Measurements from ENCODE around the gene ZNF282.
"Not testable (repeated sequence)": the region's sequence is repeated elsewhere in the genome, so short reads cannot be mapped to it uniquely, and the experiment has no call there.

Gene ZNF282

DNA sequence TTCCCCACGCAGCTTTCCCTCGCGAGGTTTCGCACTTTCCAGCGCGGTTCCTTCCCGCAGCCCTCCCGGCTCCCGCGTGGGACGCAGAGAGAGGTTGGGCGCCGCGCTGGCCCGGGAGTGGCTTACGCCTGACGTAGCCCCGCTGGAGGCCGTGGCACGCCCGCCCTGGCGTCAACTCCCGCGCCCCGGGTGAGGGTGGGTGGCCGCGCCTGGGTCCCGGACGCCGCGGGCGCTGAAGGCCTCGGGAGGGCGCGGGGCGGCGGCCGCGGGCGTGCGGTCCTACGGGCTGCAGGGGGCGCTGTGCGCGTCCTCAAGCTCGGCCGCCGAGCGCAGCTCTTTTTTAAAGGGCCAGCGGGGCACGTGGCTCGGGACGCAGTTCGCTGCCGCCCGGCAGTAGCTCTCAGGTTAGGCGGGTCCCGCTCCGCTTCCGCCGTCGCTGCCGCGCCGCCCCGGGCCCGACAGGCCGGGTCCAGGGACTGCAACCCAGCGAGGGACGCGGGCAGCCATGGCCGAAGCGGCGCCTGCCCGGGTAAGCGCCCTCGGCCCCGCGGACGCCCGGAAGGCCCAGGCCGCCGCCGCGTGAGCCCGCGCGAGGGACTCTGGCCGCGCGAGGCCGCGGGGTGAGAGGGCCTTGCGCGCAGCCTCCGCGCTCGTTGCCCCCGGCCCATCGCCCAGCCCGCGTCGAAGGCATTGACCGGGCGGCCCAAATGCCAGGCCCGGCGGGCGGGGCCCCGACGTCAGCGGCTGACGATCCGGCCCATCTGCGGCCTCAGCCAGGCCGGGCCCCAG is 66.7 kb downstream of the ZNF282 start, which contains the start of gene ZNF783:
Gene ZNF783, plus strand, starts transcription at position 368 of the 789 bp plus-strand sequence. Its CDS starts 138 bp downstream, at position 506.
- DNase-seq, result peak; percentile 89

DNA sequence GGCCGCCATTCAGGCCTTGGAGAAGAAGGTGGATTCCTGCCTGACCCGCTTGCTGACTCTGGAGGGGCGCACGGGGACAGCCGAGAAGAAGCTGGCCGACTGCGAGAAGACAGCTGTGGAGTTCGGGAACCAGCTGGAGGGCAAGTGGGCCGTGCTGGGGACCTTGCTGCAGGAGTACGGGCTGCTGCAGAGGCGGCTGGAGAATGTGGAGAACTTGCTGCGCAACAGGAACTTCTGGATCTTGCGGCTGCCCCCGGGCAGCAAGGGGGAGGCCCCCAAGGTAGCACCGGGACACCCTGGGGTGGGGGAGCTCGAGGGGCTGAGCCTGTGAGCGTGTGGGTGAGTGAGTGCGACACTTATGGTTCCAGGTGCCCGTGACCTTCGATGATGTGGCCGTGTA is 71.1 kb downstream of the ZNF282 start:
- DNase-seq, result peak; percentile 49

GRCh38 chr7:149267733-149268132 is 72.4 kb downstream of the ZNF282 start:
- no peak for DNase-seq

- DNase-seq, result not testable (repeated sequence)
Measured at GRCh38 chr7:149274424-149274823, 79.1 kb downstream of the ZNF282 start.

All from islet precursor cell (in vitro differentiated cells).